Adrenal gland (tissue), 5 donors: ENCODE results near the gene ROPN1.

ENCODE experiments used
- POLR2A ChIP-seq, 2 donors: fragments of 450-650 bp; IDR thresholded peaks; one replicate each; pipeline ENCODE4 v1.6.1; 2017; ENCODE audit warnings: antibody characterized with exemption in 2 of 2, mild to moderate bottlenecking in 2 of 2, moderate library complexity in 1 of 2
- TF ChIP-seq, protein P1 (sequence below), 6 experiments: fragments of 450-650 bp in 4 of 6; fragments of 200-600 bp in 2 of 6; sonication (generic) in 1 of 6; IDR thresholded peaks; 1 replicate in 5 of 6; 2 replicates in 1 of 6; pipeline versions ENCODE4 v1.5.1 to v1.8.0; 2016 to 2021; ENCODE audit warnings: antibody characterized with exemption in 6 of 6, mild to moderate bottlenecking in 2 of 6, moderate library complexity in 1 of 6
- donor health status: DM: no; HTN: no; CAD: no.

DNA sequence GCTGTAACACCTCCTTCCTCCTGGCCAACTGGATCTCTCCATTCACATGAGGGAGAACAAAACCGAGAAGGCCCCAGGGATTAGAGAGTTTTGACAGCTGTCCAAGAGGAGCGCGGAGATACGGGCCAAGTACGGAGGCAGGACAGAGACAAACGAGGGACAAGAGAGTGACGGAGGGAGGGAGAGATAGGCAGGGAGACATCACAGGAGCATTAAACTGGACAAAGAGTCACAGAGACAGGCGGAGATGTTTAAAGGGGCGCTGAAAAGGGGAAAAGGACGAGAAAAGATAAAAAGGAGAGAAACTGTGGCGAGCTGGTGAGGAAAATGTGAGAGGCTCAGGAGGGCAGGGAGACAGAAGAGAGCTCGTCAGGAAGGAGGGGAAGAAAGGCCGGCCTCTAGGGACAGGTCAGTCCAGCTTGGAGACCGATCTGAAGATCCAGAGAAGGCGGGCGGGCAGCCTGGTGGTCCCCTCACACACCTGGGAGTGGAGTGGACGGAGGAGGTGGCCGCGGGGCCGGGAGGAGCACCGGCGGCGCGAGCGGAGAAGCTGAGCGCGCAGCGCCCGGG is 40.5 kb upstream of the ROPN1 start:
- TF ChIP-seq, protein P1, sequence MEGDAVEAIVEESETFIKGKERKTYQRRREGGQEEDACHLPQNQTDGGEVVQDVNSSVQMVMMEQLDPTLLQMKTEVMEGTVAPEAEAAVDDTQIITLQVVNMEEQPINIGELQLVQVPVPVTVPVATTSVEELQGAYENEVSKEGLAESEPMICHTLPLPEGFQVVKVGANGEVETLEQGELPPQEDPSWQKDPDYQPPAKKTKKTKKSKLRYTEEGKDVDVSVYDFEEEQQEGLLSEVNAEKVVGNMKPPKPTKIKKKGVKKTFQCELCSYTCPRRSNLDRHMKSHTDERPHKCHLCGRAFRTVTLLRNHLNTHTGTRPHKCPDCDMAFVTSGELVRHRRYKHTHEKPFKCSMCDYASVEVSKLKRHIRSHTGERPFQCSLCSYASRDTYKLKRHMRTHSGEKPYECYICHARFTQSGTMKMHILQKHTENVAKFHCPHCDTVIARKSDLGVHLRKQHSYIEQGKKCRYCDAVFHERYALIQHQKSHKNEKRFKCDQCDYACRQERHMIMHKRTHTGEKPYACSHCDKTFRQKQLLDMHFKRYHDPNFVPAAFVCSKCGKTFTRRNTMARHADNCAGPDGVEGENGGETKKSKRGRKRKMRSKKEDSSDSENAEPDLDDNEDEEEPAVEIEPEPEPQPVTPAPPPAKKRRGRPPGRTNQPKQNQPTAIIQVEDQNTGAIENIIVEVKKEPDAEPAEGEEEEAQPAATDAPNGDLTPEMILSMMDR (IDR thresholded peaks at IDR 0.05), result no peak
- peak; percentile 8 to 52 for TF ChIP-seq POLR2A (IDR thresholded peaks at IDR 0.05)
